GM21619 (cell line): ENCODE data around the gene LRRC40.
A peak's percentile ranks its signal among the peaks of the same experiment; 100 is the strongest.
"Not testable (repeated sequence)": the region's sequence is repeated elsewhere in the genome, so short reads cannot be mapped to it uniquely, and the experiment has no call there.

ENCODE experiments used
- ATAC-seq: cut with Tn5 transposase; IDR thresholded peaks from one replicate; pipeline ENCODE4 v1.9.1; 2021; ENCODE audit not compliant: unreplicated experiment

The LRRC40 gene

GRCh38 chr1:70204139-70204538, 1.2 kb downstream of the LRRC40 start:
- ATAC-seq: no peak

- no peak for ATAC-seq
These were observed 3.1 kb downstream of the LRRC40 start for GRCh38 chr1:70202173-70202758.

GRCh38 chr1:70200065-70200464, 5.3 kb downstream of the LRRC40 start:
- ATAC-seq: no peak

- no peak for ATAC-seq
These were observed 9.0 kb downstream of the LRRC40 start for GRCh38 chr1:70196333-70196732.

GRCh38 chr1:70195342-70195741, 10.0 kb downstream of the LRRC40 start:
- peak; percentile 95 for ATAC-seq

GRCh38 chr1:70194601-70195000, 10.8 kb downstream of the LRRC40 start:
- no peak for ATAC-seq

GRCh38 chr1:70192446-70192845, 12.9 kb downstream of the LRRC40 start:
- not testable (repeated sequence) for ATAC-seq

- ATAC-seq: no peak
These were observed 15.2 kb downstream of the LRRC40 start for GRCh38 chr1:70190180-70190579.

GRCh38 chr1:70188522-70188921, 16.9 kb downstream of the LRRC40 start:
- no peak for ATAC-seq

GRCh38 chr1:70185181-70185580, 20.2 kb downstream of the LRRC40 start:
- not testable (repeated sequence) for ATAC-seq

- no peak for ATAC-seq
These were observed 33.9 kb downstream of the LRRC40 start for GRCh38 chr1:70171512-70171911.

- ATAC-seq: no peak
These were observed 36.1 kb downstream of the LRRC40 start for GRCh38 chr1:70169018-70169839.

- ATAC-seq: no peak
These were observed 37.1 kb downstream of the LRRC40 start for GRCh38 chr1:70168283-70168682.

GRCh38 chr1:70164350-70164749, 41.0 kb downstream of the LRRC40 start:
- no peak for ATAC-seq

- no peak for ATAC-seq
These were observed 48.8 kb downstream of the LRRC40 start for GRCh38 chr1:70156529-70157120.

GRCh38 chr1:70153739-70154138, 51.6 kb downstream of the LRRC40 start:
- no peak for ATAC-seq

- no peak for ATAC-seq
These were observed 54.9 kb downstream of the LRRC40 start for GRCh38 chr1:70150444-70150843.

GRCh38 chr1:70146488-70146887, 58.9 kb downstream of the LRRC40 start:
- ATAC-seq: no peak

GRCh38 chr1:70143048-70143659, 62.2 kb downstream of the LRRC40 start:
- no peak for ATAC-seq

GRCh38 chr1:70142075-70142474, 63.3 kb downstream of the LRRC40 start:
- no peak for ATAC-seq

- no peak for ATAC-seq
These were observed 64.5 kb downstream of the LRRC40 start for GRCh38 chr1:70140894-70141293.

GRCh38 chr1:70140343-70140742, 65.0 kb downstream of the LRRC40 start:
- ATAC-seq: no peak
